ENCODE measurements around the gene TFB2M. TPM values are rescaled to one million over a fixed set of nuclear protein-coding genes. Genes with fewer than 3 reads are reported as not detected.
A peak's percentile ranks its signal among the peaks of the same experiment; 100 is the strongest.

The TFB2M gene
- total RNA-seq, 4 donors from 2014 or later, result 6.8 to 10.9 (median 9.3) TPM

DNA sequence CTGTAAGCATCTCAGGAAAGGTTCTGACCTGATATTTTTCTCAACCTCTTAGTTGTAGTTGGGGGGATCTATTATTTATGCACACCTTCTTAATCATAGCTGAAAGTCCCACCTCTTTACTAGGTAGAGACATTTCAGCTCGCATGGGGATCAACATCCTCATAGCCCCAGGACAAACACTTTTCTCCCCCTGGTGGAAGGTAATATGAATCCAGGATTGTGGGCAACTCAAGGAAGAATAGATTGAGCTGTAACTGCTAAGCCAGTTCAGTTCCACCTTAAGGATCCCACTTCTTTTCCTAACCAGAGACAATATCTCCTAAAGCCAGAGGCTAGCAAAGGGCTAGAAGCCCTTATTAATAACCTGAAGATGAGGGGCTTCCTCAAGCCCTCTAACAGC lies 33.5 kb downstream of the TFB2M start:
- DNase-seq (ENCODE audit: low spot score in 2 of 2), result no peak
- TF ChIP-seq POLR2A (IDR thresholded peaks at IDR 0.05), result no peak
- TF ChIP-seq, protein P1, sequence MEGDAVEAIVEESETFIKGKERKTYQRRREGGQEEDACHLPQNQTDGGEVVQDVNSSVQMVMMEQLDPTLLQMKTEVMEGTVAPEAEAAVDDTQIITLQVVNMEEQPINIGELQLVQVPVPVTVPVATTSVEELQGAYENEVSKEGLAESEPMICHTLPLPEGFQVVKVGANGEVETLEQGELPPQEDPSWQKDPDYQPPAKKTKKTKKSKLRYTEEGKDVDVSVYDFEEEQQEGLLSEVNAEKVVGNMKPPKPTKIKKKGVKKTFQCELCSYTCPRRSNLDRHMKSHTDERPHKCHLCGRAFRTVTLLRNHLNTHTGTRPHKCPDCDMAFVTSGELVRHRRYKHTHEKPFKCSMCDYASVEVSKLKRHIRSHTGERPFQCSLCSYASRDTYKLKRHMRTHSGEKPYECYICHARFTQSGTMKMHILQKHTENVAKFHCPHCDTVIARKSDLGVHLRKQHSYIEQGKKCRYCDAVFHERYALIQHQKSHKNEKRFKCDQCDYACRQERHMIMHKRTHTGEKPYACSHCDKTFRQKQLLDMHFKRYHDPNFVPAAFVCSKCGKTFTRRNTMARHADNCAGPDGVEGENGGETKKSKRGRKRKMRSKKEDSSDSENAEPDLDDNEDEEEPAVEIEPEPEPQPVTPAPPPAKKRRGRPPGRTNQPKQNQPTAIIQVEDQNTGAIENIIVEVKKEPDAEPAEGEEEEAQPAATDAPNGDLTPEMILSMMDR (IDR thresholded peaks at IDR 0.05), result no peak
- intact Hi-C loops (cut with DNase I; ENCODE audit: low total_unique reads), result no loop called here
- no peak overlapping the region for H3K4me3 ChIP-seq (ENCODE audit: low read depth, poor library complexity, severe bottlenecking)
- 50 to 63% methylated on average over 1 of the region's 1 CpG for WGBS, 2 donors

DNA sequence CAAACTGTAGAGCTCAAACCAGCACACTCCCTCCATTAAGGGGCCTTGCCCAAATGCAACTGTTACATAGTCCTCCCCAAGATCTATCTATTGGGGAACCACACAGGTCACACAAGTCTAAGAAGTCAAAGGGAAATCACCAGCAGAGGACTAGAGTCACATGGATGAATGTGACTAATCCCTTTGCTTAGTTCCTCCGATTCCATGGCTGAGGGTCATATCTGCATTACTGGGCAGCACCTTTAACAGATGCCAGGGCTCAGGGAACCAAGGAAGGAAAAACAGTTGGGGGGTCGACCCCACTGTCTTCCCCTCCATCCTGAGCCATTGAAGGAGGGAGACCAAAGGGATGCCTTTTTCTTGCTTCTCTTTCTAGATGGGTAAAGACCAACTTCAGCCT lies 35.6 kb downstream of the TFB2M start:
- 59 to 78% methylated on average over 2 of the region's 2 CpGs for WGBS, 2 donors
- TF ChIP-seq, protein P1 (IDR thresholded peaks at IDR 0.05), result no peak
- no peak for TF ChIP-seq POLR2A (IDR thresholded peaks at IDR 0.05)

DNA sequence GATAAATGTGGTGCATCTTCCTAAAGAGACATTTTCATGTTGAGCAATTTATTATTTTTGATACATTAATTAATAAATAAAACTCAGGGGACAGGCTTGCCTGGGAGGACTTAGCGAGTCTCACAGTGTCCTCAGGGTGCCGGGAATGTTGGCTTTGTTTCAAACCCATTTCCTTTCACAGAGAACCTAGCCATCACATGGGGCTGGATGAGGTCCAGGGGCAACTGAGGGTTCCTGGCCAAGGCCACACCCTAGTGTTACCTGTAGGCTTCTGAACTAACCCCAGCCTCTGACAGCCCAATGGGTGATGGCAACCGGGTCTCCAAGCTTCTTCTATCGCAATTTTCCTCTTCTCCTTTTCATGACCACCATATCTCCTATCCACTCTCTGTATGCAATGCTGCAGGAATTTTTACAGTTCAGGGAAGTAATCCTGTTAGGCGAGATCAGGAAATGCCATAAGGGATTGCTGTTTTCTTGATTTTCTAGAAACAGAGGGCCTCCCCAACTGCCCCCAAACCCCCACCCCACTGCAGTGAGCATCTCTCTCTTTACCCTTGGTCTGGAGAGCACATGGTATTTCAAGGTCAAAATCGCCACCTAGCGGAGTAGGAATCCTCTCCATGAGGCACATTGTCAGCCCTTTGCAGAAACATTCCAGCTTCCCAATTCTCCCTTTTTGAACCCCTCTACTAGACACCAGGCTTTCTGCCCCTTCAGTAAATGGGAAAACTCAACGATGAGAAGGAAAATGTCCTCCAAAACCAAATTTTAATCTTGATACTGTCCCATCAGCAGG lies 36.9 kb downstream of the TFB2M start:
- DNase-seq (ENCODE audit: low spot score in 2 of 2), result peak in 1 of 2 donors; percentile 79
- intact Hi-C loops (cut with DNase I; ENCODE audit: low total_unique reads), result no loop called here
- H3K4me3 ChIP-seq (ENCODE audit: low read depth, poor library complexity, severe bottlenecking), result no peak overlapping the region
- 65 to 72% methylated on average over 8 of the region's 8 CpGs for WGBS, 2 donors
- TF ChIP-seq, protein P1 (IDR thresholded peaks at IDR 0.05), result no peak
- no peak for TF ChIP-seq POLR2A (IDR thresholded peaks at IDR 0.05)

More for the DNA sequence above, 35.6 kb downstream of the TFB2M start:
- peak in 1 of 2 donors; percentile 17 for DNase-seq (ENCODE audit: low spot score in 2 of 2)
- intact Hi-C loops (cut with DNase I; ENCODE audit: low total_unique reads), result no loop called here
- no peak overlapping the region for H3K4me3 ChIP-seq (ENCODE audit: low read depth, poor library complexity, severe bottlenecking)

DNA sequence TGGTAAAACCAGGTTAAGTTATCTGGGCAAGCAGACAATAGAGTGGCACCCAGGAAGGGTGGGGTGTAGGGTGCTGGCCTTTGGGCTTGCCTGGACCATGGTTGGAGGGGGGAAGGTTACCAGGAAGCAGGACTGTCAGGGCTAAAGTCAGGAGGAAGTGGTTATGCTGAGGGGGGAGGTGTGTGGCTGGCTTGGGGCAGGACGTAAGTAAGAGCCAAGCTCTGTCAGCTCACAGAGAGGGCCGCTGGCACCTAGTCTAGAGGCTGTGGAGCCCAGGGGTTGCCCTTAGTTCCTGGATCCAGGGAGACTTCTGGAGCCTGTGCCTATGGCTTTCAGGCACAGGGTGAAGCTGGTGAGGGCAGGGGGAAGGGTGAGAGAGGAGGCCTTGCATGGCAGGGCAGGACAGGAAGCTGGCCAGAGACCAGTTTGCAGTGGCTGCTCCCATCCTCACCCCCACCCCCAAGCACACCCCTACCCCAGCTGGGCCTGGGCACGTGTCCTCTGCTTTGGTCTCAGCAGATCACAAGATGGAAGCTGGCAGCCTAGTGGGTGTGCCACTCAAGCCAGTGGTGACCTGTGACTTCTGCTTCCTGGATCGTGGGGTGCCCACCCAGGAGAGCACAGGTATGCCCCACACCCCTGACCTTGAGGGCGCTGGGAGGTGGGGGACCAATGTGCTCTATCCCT lies 38.5 kb downstream of the TFB2M start:
- no peak for TF ChIP-seq POLR2A (IDR thresholded peaks at IDR 0.05)
- TF ChIP-seq, protein P1 (IDR thresholded peaks at IDR 0.05), result no peak
- H3K4me3 ChIP-seq (ENCODE audit: low read depth, poor library complexity, severe bottlenecking), result no peak overlapping the region
- 47 to 54% methylated on average over 5 of the region's 5 CpGs for WGBS, 2 donors
- intact Hi-C loops (cut with DNase I; ENCODE audit: low total_unique reads), result no loop called here
- DNase-seq (ENCODE audit: low spot score in 2 of 2), result peak in 1 of 2 donors; percentile 72

DNA sequence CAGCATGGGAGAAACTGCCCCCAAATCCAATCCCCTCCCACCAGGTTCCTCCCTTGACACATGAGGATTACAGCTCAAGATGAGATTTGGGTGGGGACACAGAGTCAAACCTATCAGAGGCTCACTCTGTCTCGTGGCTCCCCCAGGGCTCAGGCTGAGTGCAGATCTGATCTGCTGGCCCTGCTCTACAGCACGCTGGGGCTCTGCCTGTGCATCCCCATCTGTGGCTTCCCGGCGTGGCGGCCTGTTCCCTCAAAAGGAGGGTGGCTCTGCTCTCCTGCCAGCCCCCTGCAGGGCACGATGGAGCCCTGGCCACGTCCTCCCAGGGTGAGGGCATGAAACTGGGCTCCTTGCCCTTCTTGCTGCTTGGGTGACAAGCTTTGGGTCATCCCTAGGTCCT lies 39.1 kb downstream of the TFB2M start:
- TF ChIP-seq, protein P1 (IDR thresholded peaks at IDR 0.05), result no peak
- no peak for TF ChIP-seq POLR2A (IDR thresholded peaks at IDR 0.05)
- WGBS, 2 donors, result 65 to 79% methylated on average over 5 to 7 of the region's 7 CpGs
- intact Hi-C loops (cut with DNase I; ENCODE audit: low total_unique reads), result no loop called here
- DNase-seq (ENCODE audit: low spot score in 2 of 2), result peak in 1 of 2 donors; percentile 53
- no peak overlapping the region for H3K4me3 ChIP-seq (ENCODE audit: low read depth, poor library complexity, severe bottlenecking)

Data from lower leg skin (tissue), 4 donors.